ENCODE data around the gene AHRR. TPM values are rescaled to one million over a fixed set of nuclear protein-coding genes. Genes with fewer than 3 reads are reported as not detected.

The AHRR gene
- total and polyA plus RNA-seq, 2 of the 4 experiments (the other 2 are of a cell fraction), result 15.6 to 37.1 TPM

GRCh38 chr5:481347-481746 is 159.8 kb downstream of the AHRR start:
- dilution Hi-C loops (cut with HindIII; ENCODE audit: low sequenced_read_pairs, unreplicated experiment) (no loop called here), intact Hi-C loops (cut with micrococcal nuclease) (no loop called here), in situ Hi-C loops (cut with MboI; ENCODE audit: low sequenced_read_pairs) (no loop called here)
- Histone ChIP-seq H3K36me3 (ENCODE audit: control insufficient read depth, insufficient read depth, low read length) (no peaks in the 10 kb centered on the region), H3K27ac (ENCODE audit: insufficient read depth, low read length) (no peak overlapping the region), H4K5ac (ENCODE audit: low read depth, low read length) (no peak overlapping the region), H2AK9ac (replicated peaks; ENCODE audit: low read depth, low read length, poor library complexity) (no peak overlapping the region), H2AFZ (replicated peaks; ENCODE audit: low read length, poor library complexity) (no peak overlapping the region), H3K27me3 (ENCODE audit: control insufficient read depth, insufficient read depth, low read length) (peaks cover 2% of the 10 kb centered on the region; the same call in 1 of the 2 replicates), H4K20me1 (ENCODE audit: insufficient read depth, low read length) (no peaks in the 10 kb centered on the region; the same call in 1 of the 2 replicates), H3K79me1 (ENCODE audit: low read depth in 1 of 2, low read length in 2 of 2) (no peaks in the 10 kb centered on the region), H3K14ac (replicated peaks; ENCODE audit: low read depth, low read length) (no peak overlapping the region), H2BK5ac (ENCODE audit: low read depth, low read length, poor library complexity, severe bottlenecking) (no peak overlapping the region), H4K8ac (ENCODE audit: low read depth in 2 of 2, low read length in 2 of 2) (no peak overlapping the region), H3K9me3 (ENCODE audit: control insufficient read depth, insufficient read depth, low read length) (no peaks in the 10 kb centered on the region), H3K4me3 (ENCODE audit: insufficient read depth, low read depth, low read length) (no peak overlapping the region), H2BK15ac (ENCODE audit: low read depth, low read length) (no peak overlapping the region), H3K23ac (ENCODE audit: low read depth, low read length) (no peak overlapping the region), H3K9ac (ENCODE audit: low read depth, low read length) (no peak overlapping the region), H2BK120ac (ENCODE audit: low read depth, low read length) (no peak overlapping the region), H2BK20ac (ENCODE audit: low read depth, low read length) (no peak overlapping the region), H3K4me1 (ENCODE audit: control insufficient read depth, insufficient read depth, low read length) (no peaks in the 10 kb centered on the region), H2AK5ac (ENCODE audit: low read depth, low read length) (no peak overlapping the region), H3K9me1 (ENCODE audit: insufficient read depth, low read length) (no peaks in the 10 kb centered on the region), H3K4me2 (ENCODE audit: low read depth, low read length) (no peak overlapping the region), H3K56ac (ENCODE audit: extremely low read depth, insufficient read depth, low read length) (no peak overlapping the region), H4K91ac (ENCODE audit: insufficient read depth, low read depth, low read length) (no peak overlapping the region), H3K18ac (ENCODE audit: low read depth, low read length) (no peak overlapping the region), H3K4ac (ENCODE audit: low read depth, low read length) (no peak overlapping the region)
- ChIA-PET CTCF (no interaction called here), POLR2A (ENCODE audit: unreplicated experiment) (no interaction called here)
- no peak for TF ChIP-seq RAD21 (IDR thresholded peaks at IDR 0.05; ENCODE audit: low read length)
- BruUV-seq (replicated peaks), result no TSS peak
- ATAC-seq (ENCODE audit: low read depth) (no peak), DNase-seq (no peak)
- 87% methylated on average over 9 of the region's 23 CpGs; no CpG with 5 or more reads in 1 of the 2 experiments for WGBS, 2 experiments (ENCODE audit: extremely low coverage in 2 of 2, insufficient read length in 1 of 2)
